ENCODE results near the gene ITGB1.
A peak's percentile ranks its signal among the peaks of the same experiment; 100 is the strongest.

ITGB1 gene

DNA sequence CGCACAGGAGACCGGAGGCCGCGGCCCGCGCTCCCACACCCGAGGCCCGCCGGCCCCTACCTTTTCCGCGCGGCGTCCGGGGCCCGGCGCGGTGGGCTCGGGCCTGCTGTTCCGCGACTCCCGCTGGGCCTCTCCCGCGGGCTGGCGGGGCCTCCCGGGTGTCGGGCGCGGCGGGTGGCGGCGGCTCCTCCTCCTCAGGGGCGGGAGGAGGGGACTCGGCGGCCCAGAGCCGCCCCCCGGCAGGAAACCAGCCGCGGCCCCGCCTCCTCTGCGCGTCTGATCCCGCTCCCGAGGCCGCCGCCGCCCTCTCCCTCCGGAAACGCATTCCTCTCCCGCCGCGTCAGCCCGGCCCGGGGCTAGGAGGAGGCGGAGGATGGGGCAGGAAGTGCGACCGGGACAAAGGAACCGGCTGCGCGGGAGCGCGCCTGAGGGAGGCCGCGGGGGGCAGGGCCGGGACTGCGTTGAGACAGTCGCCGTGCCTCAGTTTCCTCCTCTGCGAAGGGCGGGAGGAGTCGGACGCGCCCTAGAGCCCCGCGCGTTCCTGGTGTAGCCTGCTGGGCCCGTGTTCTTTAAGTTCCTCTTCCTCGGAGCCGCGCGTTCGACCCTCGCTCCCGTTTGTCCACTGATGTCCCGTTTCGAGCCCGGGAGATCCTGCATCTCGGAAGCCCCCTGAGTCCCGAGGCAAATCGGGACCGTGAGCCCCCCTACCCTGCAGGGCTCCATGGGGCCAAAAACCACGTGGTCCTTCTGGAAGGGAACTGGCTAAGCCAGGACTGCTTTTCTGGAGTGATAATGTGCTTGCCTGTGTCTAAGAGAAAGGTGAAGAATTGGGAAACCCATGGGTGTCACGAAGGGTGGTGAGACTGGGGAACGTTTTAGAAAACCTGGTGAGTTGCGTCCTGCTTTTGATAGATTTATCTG lies at the start of gene ITGB1:
Gene ITGB1 (minus strand): TSS at position 146 of the 921 bp plus-strand sequence. CDS start 22,672 bp downstream, outside the sequence.
- Histone ChIP-seq H3K4me1 (ENCODE audit: insufficient read depth, low read length, severe bottlenecking) (peaks cover 88% of the 10 kb centered on the region), H3F3A (ENCODE audit: insufficient read depth, low read length) (no peaks in the 10 kb centered on the region), H3K4me2 (ENCODE audit: low read length) (peak within 1 kb of the TSS; percentile 87), H3K9me2 (ENCODE audit: low read depth, low read length) (no peaks in the 10 kb centered on the region), H3K27me3 (ENCODE audit: insufficient read depth, low read length) (no peaks in the 10 kb centered on the region), H3K9me3 (ENCODE audit: low read length) (no peaks in the 10 kb centered on the region), H2AFZ (ENCODE audit: low read length) (peak within 1 kb of the TSS; percentile 5; the same call in 1 of the 2 replicates), H4K20me1 (ENCODE audit: insufficient read depth, low read length) (no peaks in the 10 kb centered on the region), H3K79me2 (ENCODE audit: insufficient read depth, low read length) (peaks cover 30% of the 10 kb centered on the region), H3K4me3 (ENCODE audit: low read depth, low read length, poor library complexity, severe bottlenecking) (peak within 1 kb of the TSS; percentile 95), H3K9ac (ENCODE audit: low read length) (peak within 1 kb of the TSS; percentile 72), H3K27ac (ENCODE audit: low read depth, low read length, poor library complexity, severe bottlenecking) (peak within 1 kb of the TSS; percentile 51), H3K36me3 (ENCODE audit: insufficient read depth, low read length) (no peaks in the 10 kb centered on the region)
- TF ChIP-seq, protein P1, sequence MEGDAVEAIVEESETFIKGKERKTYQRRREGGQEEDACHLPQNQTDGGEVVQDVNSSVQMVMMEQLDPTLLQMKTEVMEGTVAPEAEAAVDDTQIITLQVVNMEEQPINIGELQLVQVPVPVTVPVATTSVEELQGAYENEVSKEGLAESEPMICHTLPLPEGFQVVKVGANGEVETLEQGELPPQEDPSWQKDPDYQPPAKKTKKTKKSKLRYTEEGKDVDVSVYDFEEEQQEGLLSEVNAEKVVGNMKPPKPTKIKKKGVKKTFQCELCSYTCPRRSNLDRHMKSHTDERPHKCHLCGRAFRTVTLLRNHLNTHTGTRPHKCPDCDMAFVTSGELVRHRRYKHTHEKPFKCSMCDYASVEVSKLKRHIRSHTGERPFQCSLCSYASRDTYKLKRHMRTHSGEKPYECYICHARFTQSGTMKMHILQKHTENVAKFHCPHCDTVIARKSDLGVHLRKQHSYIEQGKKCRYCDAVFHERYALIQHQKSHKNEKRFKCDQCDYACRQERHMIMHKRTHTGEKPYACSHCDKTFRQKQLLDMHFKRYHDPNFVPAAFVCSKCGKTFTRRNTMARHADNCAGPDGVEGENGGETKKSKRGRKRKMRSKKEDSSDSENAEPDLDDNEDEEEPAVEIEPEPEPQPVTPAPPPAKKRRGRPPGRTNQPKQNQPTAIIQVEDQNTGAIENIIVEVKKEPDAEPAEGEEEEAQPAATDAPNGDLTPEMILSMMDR (IDR thresholded peaks at IDR 0.05; ENCODE audit: low read length): no peak
- no peak for TF ChIP-seq EZH2 (IDR thresholded peaks at IDR 0.05; ENCODE audit: borderline replicate concordance, low read length)

DNA sequence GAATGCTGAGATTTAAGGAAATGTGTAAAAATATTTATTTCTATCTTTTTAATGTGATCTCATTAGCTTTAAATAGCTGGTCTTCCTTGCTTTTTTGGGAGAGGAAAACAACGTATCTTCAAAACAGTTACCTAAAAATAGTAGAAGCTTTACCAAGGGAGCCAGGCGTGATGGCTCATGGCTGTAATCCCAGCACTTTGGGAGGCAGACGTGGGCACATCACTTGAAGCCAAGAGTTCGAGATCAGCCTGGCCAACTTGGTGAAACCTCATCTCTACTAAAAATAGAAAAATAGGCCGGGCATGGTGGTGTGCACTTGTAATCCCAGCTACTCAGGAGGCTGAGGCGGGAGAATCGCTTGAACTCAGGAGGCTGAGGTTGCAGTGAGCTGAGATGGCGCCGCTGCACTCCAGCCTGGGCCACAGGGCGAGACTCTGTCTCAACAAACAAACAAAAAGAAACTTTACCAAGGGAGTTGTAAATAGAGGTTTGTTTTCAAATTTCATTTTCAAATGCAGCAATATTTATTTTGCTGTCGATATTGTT lies 48.4 kb upstream of the ITGB1 start:
- no peak overlapping the region for H3K27ac ChIP-seq (ENCODE audit: low read depth, low read length, poor library complexity, severe bottlenecking)
- H3K9ac ChIP-seq (ENCODE audit: low read length): no peak overlapping the region
- H3K4me2 ChIP-seq (ENCODE audit: low read length): no peak overlapping the region
- H3K9me2 ChIP-seq (ENCODE audit: low read depth, low read length): no peaks in the 10 kb centered on the region
- no peaks in the 10 kb centered on the region for H3K79me2 ChIP-seq (ENCODE audit: insufficient read depth, low read length)
- H3K36me3 ChIP-seq (ENCODE audit: insufficient read depth, low read length): no peaks in the 10 kb centered on the region
- TF ChIP-seq, protein P1 (IDR thresholded peaks at IDR 0.05; ENCODE audit: low read length): no peak
- TF ChIP-seq EZH2 (IDR thresholded peaks at IDR 0.05; ENCODE audit: borderline replicate concordance, low read length): no peak
- no peaks in the 10 kb centered on the region for H3F3A ChIP-seq (ENCODE audit: insufficient read depth, low read length)
- H3K4me3 ChIP-seq (ENCODE audit: low read depth, low read length, poor library complexity, severe bottlenecking): no peak overlapping the region
- H3K4me1 ChIP-seq (ENCODE audit: insufficient read depth, low read length, severe bottlenecking): peaks cover 42% of the 10 kb centered on the region
- no peaks in the 10 kb centered on the region for H3K27me3 ChIP-seq (ENCODE audit: insufficient read depth, low read length)
- no peaks in the 10 kb centered on the region for H4K20me1 ChIP-seq (ENCODE audit: insufficient read depth, low read length)
- H3K9me3 ChIP-seq (ENCODE audit: low read length): no peaks in the 10 kb centered on the region
- no peak overlapping the region for H2AFZ ChIP-seq (ENCODE audit: low read length)

DNA sequence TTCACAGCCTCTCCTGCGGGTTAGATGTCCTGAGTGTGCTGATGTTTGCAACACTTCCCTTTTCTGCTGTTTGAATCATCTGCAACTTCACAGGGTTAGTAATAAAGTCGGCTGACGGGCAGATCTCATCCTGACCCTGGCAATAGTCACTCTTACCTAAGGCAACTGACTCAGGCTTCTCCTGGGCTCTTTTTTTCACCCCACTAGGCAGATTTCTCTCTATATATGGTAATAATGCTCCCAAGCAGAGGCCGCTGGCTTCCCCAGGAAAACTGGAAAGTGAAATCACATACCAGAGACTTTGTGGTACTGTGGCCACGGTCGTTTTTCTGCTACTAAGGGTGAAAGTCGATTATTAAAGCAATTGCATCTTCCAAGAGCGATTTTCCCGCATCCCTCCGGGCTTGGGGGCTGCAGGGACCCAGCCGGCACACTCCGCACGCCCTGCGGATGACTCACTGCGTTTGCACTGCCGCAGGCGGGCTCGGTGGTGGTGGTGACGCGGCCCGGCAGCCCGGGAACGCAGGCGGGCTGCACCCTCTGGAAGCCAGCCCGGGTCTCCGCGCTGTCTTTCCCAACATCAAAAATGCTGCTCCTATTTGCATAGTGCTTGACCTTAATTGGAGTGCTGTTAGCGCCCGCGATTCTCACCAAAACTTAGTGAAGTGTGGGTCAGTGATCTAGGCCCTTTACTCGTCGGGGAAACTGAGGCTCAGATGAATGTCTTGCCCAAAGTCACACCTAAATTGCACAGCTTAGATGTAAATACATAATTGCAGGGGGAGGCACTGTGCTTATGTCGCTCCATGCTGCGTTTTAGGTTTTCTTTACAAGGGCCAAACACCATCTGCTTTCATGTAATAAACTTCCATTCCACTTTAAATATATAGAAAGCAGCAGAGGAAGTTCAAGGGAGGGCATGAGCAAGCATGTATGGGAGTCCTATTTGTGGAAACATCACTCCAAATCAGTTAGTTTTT lies 47.6 kb upstream of the ITGB1 start:
- Histone ChIP-seq H3K4me3 (ENCODE audit: low read depth, low read length, poor library complexity, severe bottlenecking) (peak overlapping the region; percentile 61), H3K9me2 (ENCODE audit: low read depth, low read length) (no peaks in the 10 kb centered on the region), H3K79me2 (ENCODE audit: insufficient read depth, low read length) (no peaks in the 10 kb centered on the region), H3K27me3 (ENCODE audit: insufficient read depth, low read length) (no peaks in the 10 kb centered on the region), H3K27ac (ENCODE audit: low read depth, low read length, poor library complexity, severe bottlenecking) (peak overlapping the region; percentile 31), H3K9ac (ENCODE audit: low read length) (peak overlapping the region; percentile 59; the same call in 1 of the 2 replicates), H4K20me1 (ENCODE audit: insufficient read depth, low read length) (no peaks in the 10 kb centered on the region), H2AFZ (ENCODE audit: low read length) (no peak overlapping the region), H3K4me2 (ENCODE audit: low read length) (peak overlapping the region; percentile 80), H3K9me3 (ENCODE audit: low read length) (no peaks in the 10 kb centered on the region), H3K4me1 (ENCODE audit: insufficient read depth, low read length, severe bottlenecking) (peaks cover 46% of the 10 kb centered on the region), H3F3A (ENCODE audit: insufficient read depth, low read length) (no peaks in the 10 kb centered on the region), H3K36me3 (ENCODE audit: insufficient read depth, low read length) (no peaks in the 10 kb centered on the region)
- TF ChIP-seq, protein P1 (IDR thresholded peaks at IDR 0.05; ENCODE audit: low read length): no peak
- TF ChIP-seq EZH2 (IDR thresholded peaks at IDR 0.05; ENCODE audit: borderline replicate concordance, low read length): no peak

All from OCI-LY1 (cell line).